T1000 (cell line): ENCODE results near the gene PISD.
"Not testable (repeated sequence)": the region's sequence is repeated elsewhere in the genome, so short reads cannot be mapped to it uniquely, and the experiment has no call there.

Experiments
- DNase-seq: peaks from one replicate; lab custom pipeline; 2025; ENCODE audit warnings: mixed read lengths; lab: John Stamatoyannopoulos, UW

Gene PISD

DNA sequence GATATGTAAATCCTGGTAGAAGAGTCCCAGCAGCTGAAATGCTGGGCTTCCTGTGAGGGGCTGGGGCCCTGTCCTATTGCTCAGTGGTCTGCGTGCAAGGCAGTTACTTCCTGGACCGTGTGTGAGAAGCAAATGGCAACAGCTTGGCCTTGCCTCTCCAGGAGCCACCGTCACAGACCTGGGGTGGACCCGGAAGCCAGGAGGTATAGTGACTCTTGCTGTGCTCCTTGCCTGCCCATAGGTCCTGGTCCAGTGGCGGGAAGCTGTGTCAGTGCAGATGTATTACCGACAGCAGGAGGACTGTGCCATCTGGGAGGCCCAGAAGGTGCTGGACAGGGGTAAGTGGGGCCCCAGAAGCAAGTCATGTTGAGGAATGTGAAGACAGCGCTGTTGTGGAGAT, 54.3 kb downstream of the PISD start:
- no peak for DNase-seq

DNA sequence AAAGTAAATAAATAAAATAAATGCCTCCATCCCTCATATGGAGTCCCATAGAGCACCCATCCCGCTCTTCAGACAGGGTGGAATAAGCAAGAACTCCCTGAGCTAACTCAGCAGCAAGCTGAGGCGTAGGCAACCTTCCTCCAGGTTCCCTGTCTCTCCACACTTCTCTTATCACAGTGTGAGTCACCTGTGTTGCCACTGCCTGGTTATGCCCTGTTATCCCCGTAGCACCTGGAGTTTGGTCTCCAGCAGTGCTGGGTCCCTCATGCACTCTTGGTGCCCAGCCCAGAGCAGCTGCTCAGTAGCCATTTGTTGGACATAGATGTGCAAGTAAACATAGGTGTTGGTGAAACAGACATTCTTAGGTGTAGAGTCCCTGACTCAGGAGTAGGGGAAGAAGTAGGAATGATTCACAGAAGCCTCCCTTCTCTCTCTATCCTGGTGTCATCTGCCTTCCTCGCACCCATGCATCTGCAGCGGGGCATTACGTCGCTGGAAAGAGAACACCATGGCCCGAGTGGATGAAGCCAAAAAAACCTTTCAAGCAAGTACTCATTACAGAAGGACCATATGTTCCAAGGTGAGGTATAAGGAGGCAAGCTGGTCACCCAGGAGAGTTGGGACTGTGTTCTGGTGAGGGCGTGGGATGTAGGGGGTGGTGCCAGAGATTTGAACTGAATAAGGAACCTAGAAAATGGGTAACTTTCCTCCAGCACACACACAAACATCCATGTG, 56.0 kb downstream of the PISD start:
- DNase-seq, result no peak

- no peak for DNase-seq
These were observed 57.0 kb downstream of the PISD start for GRCh38 chr22:31604746-31605705.

DNA sequence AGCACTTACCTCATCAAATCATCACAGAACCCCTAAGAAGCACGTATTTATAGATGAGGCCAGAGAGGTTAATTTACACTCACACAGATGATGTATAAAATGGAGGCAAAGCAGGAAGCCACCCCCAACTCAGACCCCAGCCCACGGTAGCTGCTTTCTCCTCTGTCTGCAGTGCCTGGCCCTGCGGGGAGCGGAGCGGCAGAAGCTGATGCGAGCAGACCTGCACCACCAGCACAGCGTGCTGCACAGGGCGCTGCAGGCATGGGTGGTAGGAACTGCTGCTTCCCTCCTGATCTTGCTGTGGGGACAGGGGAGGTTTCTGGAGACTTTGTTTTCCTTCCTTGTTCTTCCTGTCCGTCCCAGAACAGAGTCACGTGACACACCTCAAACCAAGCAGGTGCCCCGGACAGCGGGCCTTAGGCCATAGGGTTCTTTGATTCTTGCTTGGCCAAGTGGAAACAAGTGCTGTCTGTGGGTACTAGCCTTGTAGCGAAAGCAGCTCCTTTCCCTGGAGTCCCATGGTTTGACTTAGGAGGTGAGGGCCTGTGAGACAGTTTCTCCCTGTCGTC, 57.8 kb downstream of the PISD start:
- no peak for DNase-seq

- DNase-seq, result no peak
These were observed 58.4 kb downstream of the PISD start for GRCh38 chr22:31603574-31603973.

DNA sequence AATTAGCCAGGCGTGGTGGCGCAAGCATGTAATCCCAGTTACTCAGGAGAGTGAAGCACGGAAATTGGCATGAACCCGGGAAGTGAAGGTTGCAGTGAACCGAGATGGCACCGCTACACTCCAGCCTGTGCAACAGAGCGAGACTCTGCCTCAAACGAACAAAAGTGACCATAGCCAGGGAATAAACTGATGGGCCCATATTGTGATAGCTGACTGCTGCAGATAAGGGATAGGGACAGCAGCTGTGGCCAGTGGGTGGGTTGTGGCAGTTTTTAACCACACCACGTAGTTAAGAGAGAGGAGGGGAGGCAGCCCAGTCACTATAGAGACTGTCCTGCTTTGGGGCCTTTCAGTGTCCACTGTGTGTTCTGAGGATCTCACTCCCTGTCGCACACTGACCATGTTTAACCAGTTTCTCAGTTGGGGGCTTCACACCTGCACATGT, 58.9 kb downstream of the PISD start:
- DNase-seq, result no peak

DNA sequence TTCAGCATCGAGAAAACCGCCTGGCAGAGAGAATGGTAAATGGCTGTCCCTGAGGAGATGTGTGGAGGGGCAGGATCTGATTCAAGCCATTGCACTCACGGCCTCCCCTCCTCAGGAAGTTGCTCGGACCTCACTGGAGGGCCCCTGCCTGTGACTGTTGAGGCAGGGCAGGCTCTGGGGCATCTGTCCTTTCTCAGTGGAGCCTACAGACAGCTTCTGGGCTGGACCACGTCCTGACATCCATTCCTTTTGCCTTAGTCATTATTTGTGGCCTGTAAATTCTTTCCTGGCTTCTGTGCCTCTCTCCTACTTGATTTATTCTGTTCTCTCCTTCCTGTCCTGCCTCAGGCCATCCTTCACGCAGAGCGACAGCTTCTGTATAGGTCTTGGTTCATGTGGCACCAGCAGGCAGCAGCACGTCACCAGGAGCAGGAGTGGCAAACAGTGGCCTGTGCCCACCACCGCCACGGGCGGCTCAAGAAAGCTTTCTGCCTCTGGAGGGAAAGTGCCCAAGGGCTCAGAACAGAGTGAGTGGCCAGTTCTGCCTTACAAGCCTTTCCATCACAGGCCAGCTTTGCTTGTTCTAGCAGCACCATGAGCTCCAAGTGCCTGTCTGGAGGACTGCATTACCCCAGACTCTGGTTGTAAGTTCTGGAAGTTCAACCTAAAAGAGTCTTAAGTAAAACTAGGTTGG, 59.6 kb downstream of the PISD start:
- DNase-seq, result peak; percentile 81

GRCh38 chr22:31595271-31595670, 66.7 kb downstream of the PISD start:
- DNase-seq, result no peak

DNA sequence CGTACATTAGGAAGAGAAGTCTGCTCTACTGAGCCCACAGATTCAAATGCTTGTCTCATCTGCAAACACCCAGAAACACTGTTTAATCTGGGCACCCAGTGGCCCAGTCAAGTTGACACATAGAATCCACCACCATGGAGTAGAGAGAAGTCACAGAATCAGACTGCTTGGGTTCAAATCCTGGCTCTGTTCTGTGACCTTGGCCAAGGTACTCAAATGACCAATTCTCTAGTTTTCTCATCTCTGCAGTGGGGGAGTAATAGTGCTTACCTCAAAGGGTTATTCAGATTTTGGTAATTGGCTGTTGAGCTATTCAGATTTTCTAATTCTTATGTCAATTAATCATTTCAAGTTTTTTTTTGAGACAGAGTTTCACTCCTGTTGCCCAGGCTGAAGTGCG, 71.9 kb downstream of the PISD start:
- not testable (repeated sequence) for DNase-seq

GRCh38 chr22:31588970-31589675, 72.9 kb downstream of the PISD start:
- no peak for DNase-seq

DNA sequence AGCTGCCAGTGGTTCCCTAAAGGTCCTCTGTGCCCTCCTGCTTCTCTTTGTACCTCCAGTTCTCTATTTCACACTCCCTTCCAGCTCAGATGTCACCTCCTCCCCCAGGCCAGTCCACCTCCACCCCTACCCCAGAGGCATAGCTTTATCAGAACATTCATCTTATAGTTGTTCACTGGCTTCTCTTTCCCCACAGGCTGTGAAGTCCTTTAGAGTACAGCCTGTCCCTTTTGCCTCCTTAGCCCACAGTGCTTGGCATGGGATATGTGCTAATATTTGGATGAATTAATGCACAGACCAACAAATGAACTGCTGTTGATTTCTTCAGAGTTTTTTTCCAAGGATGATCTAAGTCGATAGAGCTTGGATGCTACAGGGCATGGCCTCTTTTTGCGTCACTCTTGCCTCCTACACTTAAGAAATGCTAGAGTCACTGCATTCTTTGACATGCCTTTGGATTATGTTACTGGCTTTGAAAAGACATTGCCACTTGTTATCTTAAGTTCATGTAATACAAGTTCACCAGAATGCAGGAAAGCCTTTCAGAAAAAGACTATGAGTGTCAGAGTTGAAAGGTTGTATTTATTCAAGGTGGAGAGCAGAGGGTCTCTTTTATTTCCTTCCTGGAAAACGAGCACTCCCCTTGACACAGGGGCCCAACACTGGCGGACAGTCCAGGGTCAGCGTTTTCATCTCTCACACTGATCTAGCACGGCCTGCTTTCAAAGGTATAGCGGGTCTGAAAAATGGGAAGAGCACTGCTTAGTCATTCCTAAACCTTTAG, 75.7 kb downstream of the PISD start:
- DNase-seq, result no peak

GRCh38 chr22:31585161-31585859, 76.7 kb downstream of the PISD start:
- DNase-seq, result no peak

DNA sequence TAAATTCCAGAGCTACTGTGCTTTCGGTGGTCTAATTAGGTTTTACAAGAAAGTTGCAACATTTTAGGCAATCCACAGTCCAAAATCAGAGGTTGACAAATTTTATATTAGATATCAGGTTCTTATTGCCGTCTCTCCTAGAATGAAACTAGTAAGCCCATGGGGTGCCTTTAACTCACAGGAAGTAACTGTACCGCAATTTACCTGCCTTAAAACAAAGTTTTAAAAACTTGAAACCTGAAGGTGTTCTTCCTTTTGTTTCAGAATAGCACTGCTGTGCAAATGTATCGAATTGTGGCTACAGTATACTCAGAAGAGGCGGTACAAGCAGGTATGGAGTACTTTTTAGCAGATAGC, 77.2 kb downstream of the PISD start:
- DNase-seq, result no peak

- DNase-seq, result no peak
These were observed 78.0 kb downstream of the PISD start for GRCh38 chr22:31583861-31584485.

GRCh38 chr22:31579835-31580242, 82.2 kb downstream of the PISD start:
- no peak for DNase-seq

GRCh38 chr22:31578171-31578570, 83.8 kb downstream of the PISD start:
- no peak for DNase-seq

DNA sequence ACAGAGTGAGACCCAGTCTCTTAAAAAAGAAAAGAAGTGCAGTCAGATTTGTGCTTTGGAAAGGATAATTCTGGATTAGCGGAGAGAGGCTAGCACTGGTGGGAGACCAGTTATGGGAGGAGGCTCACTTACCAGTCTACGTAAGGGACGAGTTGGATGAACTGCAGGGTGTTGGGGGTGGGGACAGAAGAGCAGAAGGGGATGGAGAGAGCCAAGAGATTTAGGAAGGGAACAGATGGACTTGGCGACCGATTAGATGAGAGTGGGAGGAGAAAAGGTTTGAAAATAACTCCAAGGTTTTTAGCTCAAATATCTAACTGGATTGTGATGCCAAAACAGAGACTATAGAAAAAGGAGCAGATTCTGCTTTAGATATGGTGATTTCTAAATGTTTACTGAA, 84.3 kb downstream of the PISD start:
- DNase-seq, result no peak

DNA sequence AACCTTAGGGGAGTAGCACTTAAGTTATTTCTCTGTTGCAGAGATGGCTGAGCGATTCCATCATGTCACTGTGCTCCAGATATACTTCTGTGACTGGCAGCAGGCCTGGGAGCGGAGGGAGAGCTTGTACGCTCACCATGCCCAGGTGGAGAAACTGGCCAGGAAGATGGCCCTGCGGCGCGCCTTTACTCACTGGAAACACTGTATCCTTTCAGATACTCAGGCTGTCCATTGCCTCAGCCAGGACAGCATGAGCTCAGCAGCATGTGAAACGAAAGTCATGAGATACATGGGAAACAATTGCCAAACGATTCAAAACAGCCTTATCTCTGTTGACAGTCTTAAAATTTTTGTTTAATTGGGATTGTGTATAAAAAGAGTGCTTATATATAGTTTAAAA, 86.8 kb downstream of the PISD start:
- no peak for DNase-seq

DNA sequence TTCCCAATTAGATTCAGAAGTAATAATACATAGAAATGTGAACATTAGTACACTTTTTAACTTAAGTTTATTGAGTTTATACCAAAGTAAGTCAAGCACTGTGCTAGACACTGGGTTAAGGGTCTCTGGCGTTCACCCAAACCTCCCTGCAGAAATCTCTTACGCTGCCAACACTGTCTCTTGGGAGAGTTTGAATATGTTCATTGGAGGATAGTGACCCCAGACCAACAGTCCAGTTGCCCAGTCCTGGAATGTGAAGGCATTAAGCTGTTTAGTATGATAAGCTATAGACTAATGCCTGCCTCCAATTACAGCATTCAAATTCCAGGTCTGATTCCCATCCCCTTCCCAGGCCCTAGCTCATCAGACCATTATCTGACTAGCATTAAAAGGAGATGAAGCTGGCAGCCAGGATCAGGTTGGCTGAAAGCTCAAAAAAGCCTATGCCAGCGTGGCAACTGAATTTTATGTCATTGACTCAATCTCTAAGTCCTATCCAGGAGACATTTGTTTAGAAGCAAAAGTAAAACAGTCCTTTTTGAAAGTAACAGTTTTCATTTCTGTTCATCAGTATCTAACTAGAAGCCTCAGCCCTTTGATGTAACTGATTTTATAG, 87.9 kb downstream of the PISD start:
- DNase-seq, result no peak
